H1 (cell line): ENCODE data around the gene DOCK1. TPM values are rescaled to one million over a fixed set of nuclear protein-coding genes. Genes with fewer than 3 reads are reported as not detected.

Experiments used
- CTCF ChIA-PET: fragments of 300-600 bp; sonication (Branson Sonifier 250); formaldehyde crosslinking; loops from one replicate; lab custom pipeline; 2021; ENCODE audit not compliant: partially characterized antibody; lab: Charles Lee
- POLR2A ChIA-PET: fragments of 300-600 bp; sonication (Branson Sonifier 250); formaldehyde crosslinking; loops from one replicate; lab custom pipeline; 2021; ENCODE audit warnings: inconsistent platforms; ENCODE audit not compliant: partially characterized antibody; lab: Charles Lee
- DNase-seq, 2 experiments: peaks; one replicate each; pipeline versions ENCODE4 v3.0.0 to v3.0.0-alpha.2; 2010 to 2022; ENCODE audit warnings: low spot score in 2 of 2, low read depth in 1 of 2, mixed read lengths in 1 of 2
- FAIRE-seq: peaks from 2 replicates; lab custom pipeline; 2011; peaks lifted over from hg19 to GRCh38; lab: Jason Lieb, UNC
- H2AFZ ChIP-seq: 2 replicates; pipeline ENCODE4 v1.8.1; 2012; ENCODE audit warnings: low read length, inconsistent platforms
- H2AK5ac ChIP-seq: 2 replicates; pipeline ENCODE4 v1.6.1; 2013; ENCODE audit warnings: low read depth, low read length
- H2BK120ac ChIP-seq: replicated peaks from 2 replicates; pipeline ENCODE3; 2013; ENCODE audit warnings: low read depth, low read length, inconsistent platforms
- H2BK12ac ChIP-seq: 2 replicates; pipeline ENCODE4 v1.6.1; 2013; ENCODE audit warnings: low read depth, low read length
- H2BK15ac ChIP-seq: 2 replicates; pipeline ENCODE4 v1.6.1; 2013; ENCODE audit warnings: low read length
- H2BK20ac ChIP-seq: 2 replicates; pipeline ENCODE4 v1.6.1; 2013; ENCODE audit warnings: low read length
- H2BK5ac ChIP-seq: 2 replicates; pipeline ENCODE4 v1.6.1; 2013; ENCODE audit warnings: low read depth, low read length
- H3K14ac ChIP-seq: 2 replicates; pipeline ENCODE4 v1.6.1; 2013; ENCODE audit warnings: inconsistent platforms; ENCODE audit not compliant: insufficient read length
- H3K18ac ChIP-seq: 2 replicates; pipeline ENCODE4 v1.6.1; 2013; ENCODE audit warnings: low read length; ENCODE audit errors: extremely low read depth
- H3K23ac ChIP-seq: 2 replicates; pipeline ENCODE4 v1.6.1; 2013; ENCODE audit warnings: inconsistent platforms; ENCODE audit not compliant: insufficient read length
- H3K23me2 ChIP-seq: 2 replicates; pipeline ENCODE4 v1.6.1; 2013; ENCODE audit warnings: low read depth, low read length
- H3K27ac ChIP-seq: 2 replicates; pipeline ENCODE4 v1.6.1; 2011; ENCODE audit warnings: low read depth, low read length, inconsistent platforms
- H3K27me3 ChIP-seq, 4 experiments: replicated peaks in 1 of 4; 1 replicate in 1 of 4; 2 replicates in 3 of 4; pipeline versions ENCODE4 v1.6.1 to v1.8.1; 2011 to 2013; ENCODE audit warnings: low read length in 3 of 4, mild to moderate bottlenecking in 3 of 4, inconsistent platforms in 2 of 4, mixed read lengths in 2 of 4, moderate library complexity in 1 of 4; ENCODE audit not compliant: control insufficient read depth in 3 of 4, insufficient read depth in 3 of 4; ENCODE audit errors: extremely low read depth in 1 of 4
- H3K36me3 ChIP-seq, 4 experiments: 2 replicates each; pipeline versions ENCODE4 v1.6.1 to v1.8.1; 2011 to 2013; ENCODE audit warnings: mild to moderate bottlenecking in 4 of 4, low read length in 3 of 4, moderate library complexity in 2 of 4, control low read depth in 1 of 4, inconsistent platforms in 1 of 4; ENCODE audit not compliant: insufficient read depth in 4 of 4, control insufficient read depth in 2 of 4
- H3K4ac ChIP-seq: replicated peaks from 2 replicates; pipeline ENCODE3; 2013; ENCODE audit warnings: low read length, low read depth, mixed read lengths, inconsistent platforms; ENCODE audit not compliant: insufficient read length
- H3K4me1 ChIP-seq, 4 experiments: replicated peaks in 1 of 4; 1 replicate in 1 of 4; 2 replicates in 3 of 4; pipeline versions ENCODE4 v1.6.1 to v1.8.1; 2011 to 2013; ENCODE audit warnings: low read length in 3 of 4, inconsistent platforms in 2 of 4, mixed read lengths in 1 of 4; ENCODE audit not compliant: insufficient read depth in 4 of 4, control insufficient read depth in 3 of 4
- H3K4me2 ChIP-seq, 2 experiments: 2 replicates each; pipeline versions ENCODE4 v1.6.1 to v1.8.1; 2011 to 2013; ENCODE audit warnings: low read depth in 2 of 2, low read length in 2 of 2, control low read depth in 1 of 2, inconsistent platforms in 1 of 2, mild to moderate bottlenecking in 1 of 2; ENCODE audit not compliant: insufficient read depth in 1 of 2
- H3K4me3 ChIP-seq, 4 experiments: fragments of 200-600, 300-600 bp in 1 of 4; sonication (generic), shearing (Covaris generic), sonication (Bioruptor Twin) in 1 of 4; 2 replicates each; pipeline versions ENCODE4 v1.5.1 to v1.8.1; 2011 to 2016; ENCODE audit warnings: low read length in 4 of 4, low read depth in 3 of 4, control low read depth in 2 of 4, inconsistent platforms in 2 of 4, mild to moderate bottlenecking in 2 of 4, mixed read lengths in 1 of 4, moderate library complexity in 1 of 4; ENCODE audit not compliant: insufficient read depth in 2 of 4; ENCODE audit errors: extremely low read depth in 1 of 4
- H3K56ac ChIP-seq: replicated peaks from 2 replicates; pipeline ENCODE3; 2013; ENCODE audit warnings: low read depth, mild to moderate bottlenecking, mixed read lengths, low read length, inconsistent platforms; ENCODE audit not compliant: insufficient read length
- H3K79me1 ChIP-seq: 2 replicates; pipeline ENCODE4 v1.6.1; 2013; ENCODE audit warnings: low read depth, low read length, control low read depth
- H3K79me2 ChIP-seq, 2 experiments: 2 replicates each; pipeline versions ENCODE4 v1.6.1 to v1.8.1; 2012 to 2013; ENCODE audit warnings: low read length in 2 of 2, mild to moderate bottlenecking in 2 of 2, inconsistent platforms in 1 of 2; ENCODE audit not compliant: insufficient read depth in 2 of 2, control insufficient read depth in 1 of 2
- H3K9ac ChIP-seq, 4 experiments: replicated peaks in 1 of 4; 1 replicate in 1 of 4; 2 replicates in 3 of 4; pipeline versions ENCODE4 v1.6.1 to v1.8.1; 2011 to 2013; ENCODE audit warnings: low read depth in 3 of 4, low read length in 3 of 4, control low read depth in 2 of 4, mild to moderate bottlenecking in 2 of 4, moderate library complexity in 2 of 4, inconsistent platforms in 1 of 4; ENCODE audit errors: extremely low read depth in 1 of 4
- H3K9me3 ChIP-seq, 2 experiments: 2 replicates each; pipeline versions ENCODE4 v1.6.1 to v1.8.1; 2012 to 2013; ENCODE audit warnings: mild to moderate bottlenecking in 2 of 2, moderate library complexity in 2 of 2, control low read depth in 1 of 2, inconsistent platforms in 1 of 2, low read depth in 1 of 2, low read length in 1 of 2, mixed read lengths in 1 of 2; ENCODE audit not compliant: insufficient read depth in 2 of 2
- H4K20me1 ChIP-seq, 2 experiments: replicated peaks in 1 of 2; 2 replicates each; pipeline versions ENCODE3 to v1.8.1; 2011 to 2013; ENCODE audit warnings: inconsistent platforms in 2 of 2, low read length in 2 of 2, mild to moderate bottlenecking in 1 of 2; ENCODE audit not compliant: insufficient read depth in 2 of 2, control insufficient read depth in 1 of 2
- H4K5ac ChIP-seq: 2 replicates; pipeline ENCODE4 v1.6.1; 2013; ENCODE audit warnings: low read length, low read depth, mixed read lengths, inconsistent platforms; ENCODE audit not compliant: insufficient read length
- H4K8ac ChIP-seq: 2 replicates; pipeline ENCODE4 v1.8.0; 2013; ENCODE audit warnings: mild to moderate bottlenecking, moderate library complexity, low read length, inconsistent platforms; ENCODE audit not compliant: insufficient read depth; ENCODE audit errors: extremely low read depth
- H4K91ac ChIP-seq: replicated peaks from 2 replicates; pipeline ENCODE3; 2013; ENCODE audit warnings: low read length, mixed read lengths, inconsistent platforms; ENCODE audit not compliant: insufficient read length
- ATF2 ChIP-seq: IDR thresholded peaks from 2 replicates; pipeline ENCODE4 v1.6.1; 2012; ENCODE audit warnings: low read length, inconsistent platforms
- BCL11A ChIP-seq, 2 experiments: IDR thresholded peaks; one replicate each; pipeline ENCODE4 v1.6.1; 2011; ENCODE audit warnings: low read depth in 2 of 2, low read length in 2 of 2, mild to moderate bottlenecking in 2 of 2
- EP300 ChIP-seq, 2 experiments: IDR thresholded peaks; 1 replicate in 1 of 2; 2 replicates in 1 of 2; pipeline ENCODE4 v1.6.1; 2011 to 2012; ENCODE audit warnings: low read depth in 2 of 2, low read length in 2 of 2, mild to moderate bottlenecking in 2 of 2, borderline replicate concordance in 1 of 2, inconsistent platforms in 1 of 2, moderate library complexity in 1 of 2
- JUND ChIP-seq: IDR thresholded peaks from 2 replicates; pipeline ENCODE4 v1.6.1; 2011; ENCODE audit warnings: mild to moderate bottlenecking, improper control_type of control experiment, low read length
- KDM1A ChIP-seq: fragments of 200-600, 300-600 bp; sonication (generic); IDR thresholded peaks from 2 replicates; pipeline ENCODE4 v1.7.1; 2016; ENCODE audit warnings: mild to moderate bottlenecking, low read length, borderline replicate concordance
- MAX ChIP-seq: IDR thresholded peaks from 2 replicates; pipeline ENCODE4 v1.6.1; 2012; ENCODE audit warnings: inconsistent platforms
- POU5F1 ChIP-seq: IDR thresholded peaks from 2 replicates; pipeline ENCODE4 v1.6.1; 2011; ENCODE audit warnings: low read depth, mild to moderate bottlenecking, low read length, moderate library complexity
- RAD21 ChIP-seq, 2 experiments: IDR thresholded peaks in 1 of 2; conservative IDR thresholded peaks in 1 of 2; 2 replicates each; pipeline ENCODE4 v1.6.1; 2011; ENCODE audit warnings: low read depth in 2 of 2, low read length in 2 of 2, improper control_type of control experiment in 1 of 2, inconsistent platforms in 1 of 2, mild to moderate bottlenecking in 1 of 2, moderate library complexity in 1 of 2
- SIN3A ChIP-seq, 2 experiments: IDR thresholded peaks in 1 of 2; conservative IDR thresholded peaks in 1 of 2; 2 replicates each; pipeline ENCODE4 v1.6.1; 2011 to 2012; ENCODE audit warnings: low read length in 2 of 2, improper control_type of control experiment in 1 of 2, low read depth in 1 of 2, mild to moderate bottlenecking in 1 of 2
- SIRT6 ChIP-seq: IDR thresholded peaks from one replicate; pipeline ENCODE4 v1.7.1; 2012; ENCODE audit warnings: low read length, inconsistent platforms
- SP1 ChIP-seq: IDR thresholded peaks from 2 replicates; pipeline ENCODE4 v1.6.1; 2011; ENCODE audit warnings: low read depth, low read length
- SRF ChIP-seq: IDR thresholded peaks from 2 replicates; pipeline ENCODE4 v1.6.1; 2011; ENCODE audit warnings: mild to moderate bottlenecking, low read depth, low read length, moderate library complexity
- WGBS, 2 experiments: shearing (Covaris generic) in 1 of 2; methylation state at CpG; one replicate each; pipeline versions ENCODE4 v1.1.6 to v1.1.7; 2013 to 2015; ENCODE audit warnings: low lambda C conversion rate in 2 of 2, mixed read lengths in 2 of 2, inconsistent platforms in 1 of 2, low coverage in 1 of 2, missing lambda C conversion rate in 1 of 2; ENCODE audit not compliant: insufficient replicate concordance in 2 of 2, insufficient coverage in 1 of 2, insufficient read length in 1 of 2; ENCODE audit errors: extremely low coverage in 1 of 2, missing lambda C conversion rate in 1 of 2; 5-methylcytosine and 5-hydroxymethylcytosine counted together
- polyA plus RNA-seq, 7 experiments: library from polyadenylated mRNA; depleted of rRNA in 3 of 7; stranded (reverse) in 5 of 7; unstranded in 2 of 7; fragments of >200 nt in 5 of 7; fragments of 200-250 nt in 2 of 7; gene quantifications; 1 replicate in 5 of 7; 2 replicates in 1 of 7; 4 replicates in 1 of 7; pipeline versions ENCODE4 v1.2.1 to v1.2.3, GENCODE V29; 2011 to 2013; ENCODE audit warnings: missing spikeins in 2 of 7, mixed read lengths in 2 of 7
- total RNA-seq: library from RNA; stranded (reverse); fragmentation: NEBNext Ultra II Directional; extraction: Animal tissue kit (Norgen Biotek cat#: 25700); gene quantifications from 2 replicates; pipeline ENCODE4 v1.2.1, GENCODE V29; 2021

The DOCK1 gene
- total and polyA plus RNA-seq, 2 of the 8 experiments (the other 6 are each of a cell fraction or from before 2014, with no cell fraction given): 11.6 to 53.0 TPM

DNA sequence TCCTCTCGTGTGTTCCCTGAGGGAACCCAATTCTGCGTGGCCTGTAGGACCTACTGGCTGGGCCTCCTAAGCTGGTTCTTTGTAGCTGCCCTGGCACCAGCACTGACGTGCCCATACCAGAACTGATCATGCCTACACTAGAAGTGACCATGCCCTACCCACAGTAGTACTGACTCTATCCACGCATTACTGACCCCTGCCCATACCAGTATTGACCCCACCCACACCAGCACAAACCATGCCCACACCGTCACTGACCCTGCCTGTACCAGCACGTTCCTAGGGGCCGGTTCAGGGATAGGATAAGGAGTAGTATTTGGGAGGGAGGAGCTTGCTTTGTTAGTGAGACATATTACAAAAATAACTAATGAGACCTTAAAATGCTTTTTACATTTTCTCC lies 88.0 kb downstream of the DOCK1 start:
- H3K9ac ChIP-seq: no peak overlapping the region
- no peak overlapping the region for H3K4me3 ChIP-seq
- no peak overlapping the region for H3K27ac ChIP-seq
- peaks cover 3 to 58% (median 35%) of the 10 kb centered on the region in 4 experiments for H3K36me3 ChIP-seq
- H3K14ac ChIP-seq: no peak overlapping the region
- ChIA-PET POLR2A (no interaction called here), CTCF (no interaction called here)
- no peak overlapping the region for H3K4me2 ChIP-seq
- WGBS, 2 experiments: 90% methylated on average over 7 of the region's 7 CpGs; no CpG with 5 or more reads in 1 of the 2 experiments
- H3K79me2 ChIP-seq: no peaks in the 10 kb centered on the region
- H4K5ac ChIP-seq: no peak overlapping the region
- H3K79me1 ChIP-seq: no peaks in the 10 kb centered on the region
- no peaks in the 10 kb centered on the region for H3K4me1 ChIP-seq
- no peak overlapping the region for H2BK5ac ChIP-seq
- no peaks in the 10 kb centered on the region for H3K27me3 ChIP-seq
- no peak overlapping the region for H2BK12ac ChIP-seq
- no peak overlapping the region for H3K56ac ChIP-seq
- H3K9me3 ChIP-seq: peaks cover 2 to 9% of the 10 kb centered on the region in 2 experiments; a peak in 2 of 4 replicates
- H3K23ac ChIP-seq: no peak overlapping the region
- H2BK15ac ChIP-seq: no peak overlapping the region
- H2AFZ ChIP-seq: no peak overlapping the region
- no peak overlapping the region for H2BK120ac ChIP-seq
- no peak overlapping the region for H3K18ac ChIP-seq
- H4K20me1 ChIP-seq: peaks cover 0 to 2% of the 10 kb centered on the region in 2 experiments
- H3K23me2 ChIP-seq: no peaks in the 10 kb centered on the region
- H3K4ac ChIP-seq: no peak overlapping the region
- H2BK20ac ChIP-seq: no peak overlapping the region
- DNase-seq: no peak
- FAIRE-seq: no peak
- H4K91ac ChIP-seq: no peak overlapping the region
- H2AK5ac ChIP-seq: no peak overlapping the region
- H4K8ac ChIP-seq: no peak overlapping the region; the same call in 1 of the 2 replicates
- no peak for TF ChIP-seq MAX
- TF ChIP-seq SIN3A (conservative IDR thresholded peaks at IDR 0.05 in 1 of 2, IDR thresholded peaks at IDR 0.05 in 1 of 2; ENCODE audit: low read depth in 1 of 2, low read length in 2 of 2): no peak
- no peak for TF ChIP-seq JUND
- TF ChIP-seq SIRT6: no peak
- TF ChIP-seq EP300 (IDR thresholded peaks at IDR 0.05; ENCODE audit: borderline replicate concordance in 1 of 2, low read depth in 2 of 2, low read length in 2 of 2): no peak
- no peak for TF ChIP-seq ATF2
- TF ChIP-seq BCL11A (IDR thresholded peaks at IDR 0.05; ENCODE audit: low read depth in 2 of 2, low read length in 2 of 2): no peak
- no peak for TF ChIP-seq POU5F1
- no peak for TF ChIP-seq KDM1A
- TF ChIP-seq SP1: no peak
- TF ChIP-seq RAD21 (IDR thresholded peaks at IDR 0.05 in 1 of 2, conservative IDR thresholded peaks at IDR 0.05 in 1 of 2; ENCODE audit: low read depth in 2 of 2, low read length in 2 of 2): no peak
- no peak for TF ChIP-seq SRF
